ENCODE results near the gene RHOBTB3.

GRCh38 chr5:95684361-95684760, 46.8 kb upstream of the RHOBTB3 start:
- TF ChIP-seq CTCF (conservative IDR thresholded peaks at IDR 0.05; ENCODE audit: low read length) (no peak), EZH2phosphoT487 (IDR thresholded peaks at IDR 0.05; ENCODE audit: borderline replicate concordance) (no peak)
